Measurements from ENCODE around the gene REC8.

Gene REC8

GRCh38 chr14:24160499-24160849 is 11.4 kb upstream of the REC8 start:
- DNase-seq = no peak

- DNase-seq = peak; percentile 97
Measured at GRCh38 chr14:24160850-24161804, 10.8 kb upstream of the REC8 start, which contains the start of gene IRF9. Gene IRF9, plus strand, starts transcription at chr14:24161265. Its CDS starts 880 bp downstream, at chr14:24162145.

DNA sequence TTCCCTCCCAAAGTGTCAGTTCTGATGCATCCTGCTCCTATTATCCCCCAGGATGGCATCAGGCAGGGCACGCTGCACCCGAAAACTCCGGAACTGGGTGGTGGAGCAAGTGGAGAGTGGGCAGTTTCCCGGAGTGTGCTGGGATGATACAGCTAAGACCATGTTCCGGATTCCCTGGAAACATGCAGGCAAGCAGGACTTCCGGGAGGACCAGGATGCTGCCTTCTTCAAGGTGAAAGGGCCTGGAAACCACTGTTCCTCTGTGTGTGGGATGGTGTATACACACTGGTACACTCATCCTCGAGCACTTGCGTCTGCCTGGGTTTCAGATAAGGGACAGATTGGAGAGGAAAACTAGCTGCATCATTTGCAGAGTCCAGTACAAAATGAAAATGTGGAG is 9.8 kb upstream of the REC8 start:
- no peak for DNase-seq

DNA sequence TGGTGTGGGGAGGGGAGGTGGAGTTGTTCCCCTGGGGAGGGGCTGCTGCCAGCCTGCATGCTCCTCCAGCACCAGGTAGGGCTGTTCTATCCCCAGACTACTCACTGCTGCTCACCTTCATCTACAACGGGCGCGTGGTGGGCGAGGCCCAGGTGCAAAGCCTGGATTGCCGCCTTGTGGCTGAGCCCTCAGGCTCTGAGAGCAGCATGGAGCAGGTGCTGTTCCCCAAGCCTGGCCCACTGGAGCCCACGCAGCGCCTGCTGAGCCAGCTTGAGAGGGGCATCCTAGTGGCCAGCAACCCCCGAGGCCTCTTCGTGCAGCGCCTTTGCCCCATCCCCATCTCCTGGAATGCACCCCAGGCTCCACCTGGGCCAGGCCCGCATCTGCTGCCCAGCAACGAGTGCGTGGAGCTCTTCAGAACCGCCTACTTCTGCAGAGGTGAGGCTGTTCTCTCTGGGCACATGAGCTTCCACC is 7.3 kb upstream of the REC8 start:
- DNase-seq = no peak

DNA sequence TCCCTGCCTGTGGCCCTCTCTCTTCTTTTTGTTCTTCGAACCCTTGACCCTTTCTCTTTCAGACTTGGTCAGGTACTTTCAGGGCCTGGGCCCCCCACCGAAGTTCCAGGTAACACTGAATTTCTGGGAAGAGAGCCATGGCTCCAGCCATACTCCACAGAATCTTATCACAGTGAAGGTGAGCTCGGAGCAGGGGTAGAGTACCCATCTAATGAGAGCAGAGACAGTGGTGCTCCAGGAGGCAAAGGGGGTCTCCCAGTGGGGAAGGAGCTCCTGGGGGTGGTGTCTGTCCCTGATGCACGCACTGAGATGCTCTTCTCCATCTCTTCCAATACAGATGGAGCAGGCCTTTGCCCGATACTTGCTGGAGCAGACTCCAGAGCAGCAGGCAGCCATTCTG is 6.1 kb upstream of the REC8 start:
- DNase-seq = no peak

DNA sequence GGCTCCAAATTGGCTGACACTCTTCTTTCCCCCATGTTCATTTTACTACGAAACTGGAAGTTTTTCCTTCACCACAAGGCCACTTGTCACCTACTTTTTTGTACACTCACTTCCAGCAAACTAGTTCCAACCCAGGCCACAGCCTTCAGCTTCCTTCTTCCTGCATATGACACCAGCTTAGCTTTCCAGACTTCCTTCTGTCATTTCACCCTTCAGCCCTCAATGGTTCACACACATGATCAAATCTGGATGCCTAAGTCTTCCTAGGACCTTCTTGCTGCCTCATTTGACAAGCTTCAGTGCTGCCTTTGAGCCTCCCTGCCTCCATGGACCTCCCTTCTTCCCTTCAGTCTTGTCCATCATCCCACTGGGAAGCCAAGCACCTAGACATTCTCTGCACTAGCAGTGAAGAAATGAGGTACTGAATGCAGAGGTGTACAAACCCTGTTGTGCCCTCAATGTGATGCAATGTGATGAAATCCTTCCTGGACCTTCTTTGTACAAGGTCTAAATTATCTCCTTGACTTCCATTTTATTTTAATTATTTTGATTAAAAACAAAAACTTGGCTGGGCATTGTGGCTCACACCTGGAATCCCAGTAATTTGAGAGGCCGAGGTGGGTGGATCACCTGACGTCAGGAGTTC is 4.3 kb upstream of the REC8 start:
- DNase-seq = no peak

DNA sequence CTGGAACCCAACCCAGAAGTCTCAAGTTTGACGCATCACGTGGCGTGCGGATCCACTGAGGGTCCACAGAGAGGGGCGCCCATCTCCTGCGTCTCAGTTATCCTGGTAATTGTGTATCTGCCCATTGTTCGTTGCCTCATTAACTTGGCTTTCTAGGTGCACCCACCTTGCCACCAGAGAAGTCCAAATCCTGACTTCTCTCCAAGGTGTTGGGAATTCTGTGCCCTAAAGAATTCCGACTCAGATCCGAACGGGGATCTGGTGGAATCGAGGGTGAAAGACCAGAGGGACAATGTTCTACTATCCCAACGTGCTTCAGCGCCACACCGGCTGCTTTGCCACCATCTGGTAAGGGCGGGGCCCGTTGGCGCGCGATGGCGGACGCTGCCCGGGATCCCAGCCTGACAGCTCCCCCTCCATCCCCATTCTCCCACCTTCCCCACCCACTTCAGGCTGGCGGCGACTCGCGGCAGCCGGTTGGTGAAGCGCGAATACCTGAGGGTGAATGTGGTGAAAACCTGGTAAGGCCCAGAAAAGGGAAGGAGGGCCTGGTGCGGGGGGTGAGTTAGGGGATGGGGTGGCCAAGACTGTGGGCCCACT is 481 bp downstream of the REC8 start:
- no peak for DNase-seq

DNA sequence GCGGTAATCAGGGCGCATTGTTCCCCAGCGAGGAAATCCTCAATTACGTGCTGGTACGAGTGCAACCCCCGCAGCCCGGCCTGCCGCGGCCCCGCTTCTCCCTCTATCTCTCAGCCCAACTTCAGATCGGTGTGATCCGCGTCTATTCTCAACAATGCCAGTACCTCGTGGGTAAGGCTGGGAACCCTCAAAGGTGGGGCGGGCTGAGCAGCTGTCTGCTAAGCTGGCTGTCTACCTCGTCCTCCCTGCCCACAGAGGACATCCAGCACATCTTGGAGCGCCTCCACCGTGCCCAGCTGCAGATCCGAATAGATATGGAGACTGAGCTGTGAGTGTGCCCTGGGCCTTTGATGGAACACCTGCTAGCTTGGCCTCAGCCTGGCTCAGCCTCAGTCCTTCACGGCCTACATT is 996 bp downstream of the REC8 start:
- no peak for DNase-seq

- DNase-seq = no peak
Measured at GRCh38 chr14:24176599-24176998, 4.7 kb downstream of the REC8 start.

- no peak for DNase-seq
Measured at GRCh38 chr14:24177041-24177825, 5.4 kb downstream of the REC8 start.

DNA sequence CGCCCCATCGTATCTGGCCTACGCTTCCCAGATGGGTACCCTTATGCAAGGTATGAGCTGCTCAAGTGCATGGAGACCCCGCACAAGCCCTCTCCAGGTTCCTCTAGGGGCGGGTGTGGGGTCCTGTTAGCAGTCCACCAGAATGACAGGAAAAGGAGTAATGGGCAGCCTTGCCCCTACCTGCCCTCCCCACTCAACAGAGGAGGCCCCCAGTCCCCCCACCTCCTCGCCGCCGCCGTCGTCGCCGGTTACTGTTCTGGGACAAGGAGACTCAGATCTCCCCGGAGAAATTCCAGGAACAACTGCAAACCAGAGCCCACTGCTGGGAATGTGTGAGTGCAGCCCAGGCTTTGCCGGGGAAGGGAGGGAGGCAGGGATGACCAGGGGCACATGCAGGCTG is 6.0 kb downstream of the REC8 start:
- no peak for DNase-seq

DNA sequence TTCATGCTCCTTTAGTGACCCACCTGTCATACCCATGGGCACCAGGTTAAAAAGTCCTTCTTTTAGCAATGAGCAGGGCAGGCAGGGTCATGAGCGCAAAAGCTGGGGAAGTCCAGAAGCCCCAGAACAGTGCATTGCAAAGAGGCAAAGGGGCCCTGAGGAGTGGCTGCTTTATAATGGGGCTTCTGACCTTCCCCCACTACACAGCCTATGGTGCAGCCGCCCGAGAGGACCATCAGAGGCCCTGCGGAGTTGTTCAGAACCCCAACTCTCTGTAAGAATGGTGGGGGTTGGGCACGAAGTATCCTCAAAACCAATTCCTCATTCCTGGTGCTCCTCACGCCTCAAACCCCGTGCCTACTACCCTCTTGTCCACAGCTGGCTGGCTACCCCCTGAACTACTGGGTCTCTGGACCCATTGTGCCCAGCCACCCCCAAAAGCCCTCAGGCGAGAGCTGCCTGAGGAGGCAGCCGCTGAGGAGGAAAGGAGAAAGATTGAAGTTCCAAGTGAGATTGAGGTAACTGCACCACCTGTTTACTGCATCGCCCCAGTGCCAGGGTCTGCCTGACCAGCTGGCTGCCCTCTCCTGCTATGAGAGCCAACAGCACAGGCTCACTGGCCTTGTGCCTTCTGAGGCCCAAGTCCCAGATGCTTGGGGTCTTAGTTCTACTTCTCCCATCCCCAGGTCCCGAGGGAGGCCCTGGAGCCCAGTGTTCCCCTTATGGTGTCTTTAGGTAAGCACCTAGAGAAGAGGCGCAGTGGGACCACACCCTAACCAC is 6.7 kb downstream of the REC8 start:
- no peak for DNase-seq

DNA sequence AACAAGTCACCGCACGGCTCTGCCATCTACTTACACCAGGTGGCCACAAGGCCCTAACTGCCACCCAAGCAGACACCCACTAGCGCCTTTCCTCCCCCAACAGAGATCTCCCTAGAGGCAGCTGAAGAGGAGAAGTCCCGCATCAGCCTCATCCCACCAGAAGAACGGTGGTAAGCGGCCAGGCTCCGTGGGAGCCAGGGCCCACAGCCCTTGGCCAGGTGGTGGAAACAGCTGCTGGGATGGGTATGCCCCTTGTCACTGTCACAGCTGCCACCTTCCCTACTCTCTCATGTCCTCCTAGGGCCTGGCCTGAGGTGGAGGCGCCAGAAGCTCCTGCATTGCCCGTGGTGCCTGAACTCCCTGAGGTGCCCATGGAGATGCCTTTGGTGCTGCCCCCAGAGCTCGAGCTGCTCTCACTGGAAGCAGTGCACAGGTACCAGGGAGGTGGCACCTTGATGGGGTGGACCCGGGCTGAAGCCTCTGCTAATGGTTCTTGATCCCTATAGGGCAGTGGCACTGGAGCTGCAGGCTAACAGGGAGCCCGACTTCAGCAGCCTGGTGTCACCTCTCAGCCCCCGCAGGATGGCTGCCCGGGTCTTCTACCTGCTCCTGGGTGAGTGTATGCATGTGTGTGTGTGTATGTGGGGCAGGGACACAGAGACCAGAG is 7.5 kb downstream of the REC8 start:
- no peak for DNase-seq

DNA sequence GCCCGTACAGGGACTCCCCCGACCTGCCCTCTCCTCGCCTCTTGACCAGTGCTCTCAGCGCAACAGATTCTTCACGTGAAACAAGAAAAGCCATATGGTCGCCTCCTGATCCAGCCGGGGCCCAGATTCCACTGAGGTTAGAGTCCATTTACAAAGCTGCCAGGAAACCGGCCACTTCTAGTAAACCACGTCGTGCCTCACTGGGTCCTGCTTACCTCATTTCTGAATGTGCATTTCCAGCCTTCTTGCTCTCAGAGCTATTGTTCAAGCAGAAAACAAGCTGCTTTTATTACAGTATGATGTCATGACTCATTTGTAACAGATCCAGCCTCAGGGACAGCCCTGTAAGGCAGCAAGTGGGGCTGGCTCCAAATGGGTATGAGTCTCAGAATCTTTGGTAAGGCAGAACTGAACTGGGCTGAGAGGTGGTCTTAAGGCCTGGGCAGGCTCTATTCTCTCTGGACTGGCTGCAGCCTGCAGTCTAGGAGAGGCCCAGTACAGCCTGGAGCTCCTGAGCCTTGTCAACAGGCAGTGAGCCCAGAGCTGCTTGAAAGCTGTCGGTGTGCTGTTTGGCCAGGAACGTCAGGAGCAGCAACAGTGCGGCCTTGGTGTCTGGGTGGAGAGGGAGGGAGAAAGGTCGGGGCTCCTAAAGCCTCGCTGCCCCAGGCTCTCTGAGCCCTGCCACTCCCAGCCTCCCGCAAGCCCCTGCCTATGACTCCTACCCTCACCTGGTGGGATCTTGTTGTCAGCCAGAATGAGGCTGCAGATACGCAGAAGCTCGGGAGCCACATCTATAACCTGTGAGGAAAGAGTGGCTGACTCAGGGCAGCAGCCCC is 8.3 kb downstream of the REC8 start:
- no peak for DNase-seq

DNA sequence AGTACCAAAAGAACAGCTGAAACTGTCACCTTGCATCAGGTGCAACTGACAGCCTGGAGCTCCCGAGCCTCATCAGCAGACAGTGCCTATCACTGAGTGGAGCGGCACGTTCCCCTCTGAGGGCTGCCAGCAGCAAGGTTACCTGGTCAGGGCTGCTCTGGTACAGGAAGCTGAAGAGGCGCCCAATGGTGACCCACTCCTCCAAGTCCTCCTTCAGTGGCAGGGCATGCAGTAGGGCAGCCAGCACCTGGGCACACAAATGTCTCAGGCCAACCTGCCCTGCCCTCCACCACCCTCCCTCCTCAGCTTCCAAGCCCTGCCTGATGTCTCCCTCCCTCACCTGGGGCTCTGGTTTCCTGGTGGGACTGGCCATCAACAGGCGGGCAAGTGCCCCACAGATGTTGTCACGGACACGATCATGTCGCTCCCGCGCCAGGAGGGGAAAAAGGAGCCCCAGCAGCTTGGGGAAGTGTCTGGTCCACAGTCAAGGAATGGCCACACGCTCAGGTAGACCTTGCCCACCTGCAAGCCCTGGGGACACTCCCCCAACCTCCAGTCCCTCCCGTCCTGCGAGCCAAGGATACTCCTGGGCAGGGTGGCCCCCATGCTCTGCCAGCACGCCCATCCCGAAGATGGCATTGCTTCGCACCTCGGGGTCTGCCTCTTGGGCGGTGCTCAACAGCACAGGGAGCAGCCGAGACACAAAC is 9.6 kb downstream of the REC8 start:
- DNase-seq = no peak

DNA sequence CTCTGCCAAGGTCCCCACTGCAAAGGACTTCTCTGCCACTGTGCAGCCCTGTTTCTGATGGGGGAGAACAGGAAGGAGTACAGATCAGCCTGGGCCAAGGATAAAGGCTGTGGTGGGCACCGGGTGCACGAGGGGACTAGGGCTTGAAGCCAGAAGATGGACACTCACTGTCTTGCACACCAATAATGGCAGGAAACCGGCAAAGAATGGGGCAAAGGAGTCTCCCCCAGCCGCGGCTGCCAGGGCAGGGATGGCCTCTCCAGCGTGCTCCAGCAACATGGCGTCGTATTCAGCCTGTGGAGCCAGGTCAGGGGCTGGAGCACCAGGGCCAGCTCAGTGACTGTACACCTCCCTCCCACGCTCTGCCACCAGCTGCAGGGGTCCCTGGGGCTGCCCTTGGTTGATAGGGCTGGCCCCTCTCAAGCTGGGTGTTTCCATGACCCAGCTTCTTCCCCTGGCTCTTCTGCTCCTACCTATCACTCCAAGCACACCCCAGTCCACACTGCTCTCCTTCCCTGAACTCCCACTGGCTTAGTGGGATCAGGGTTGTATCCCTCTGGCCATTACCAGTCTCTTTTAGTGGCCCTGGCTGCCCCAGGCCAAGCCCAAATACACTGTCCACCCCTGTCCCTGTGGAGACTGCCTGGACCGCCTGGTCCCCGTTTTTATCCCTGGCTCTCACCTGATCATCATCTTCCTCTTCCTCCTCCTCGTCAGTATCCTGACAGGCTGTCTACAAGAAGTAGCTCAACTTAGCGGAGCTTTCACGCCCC is 10.4 kb downstream of the REC8 start:
- no peak for DNase-seq

DNA sequence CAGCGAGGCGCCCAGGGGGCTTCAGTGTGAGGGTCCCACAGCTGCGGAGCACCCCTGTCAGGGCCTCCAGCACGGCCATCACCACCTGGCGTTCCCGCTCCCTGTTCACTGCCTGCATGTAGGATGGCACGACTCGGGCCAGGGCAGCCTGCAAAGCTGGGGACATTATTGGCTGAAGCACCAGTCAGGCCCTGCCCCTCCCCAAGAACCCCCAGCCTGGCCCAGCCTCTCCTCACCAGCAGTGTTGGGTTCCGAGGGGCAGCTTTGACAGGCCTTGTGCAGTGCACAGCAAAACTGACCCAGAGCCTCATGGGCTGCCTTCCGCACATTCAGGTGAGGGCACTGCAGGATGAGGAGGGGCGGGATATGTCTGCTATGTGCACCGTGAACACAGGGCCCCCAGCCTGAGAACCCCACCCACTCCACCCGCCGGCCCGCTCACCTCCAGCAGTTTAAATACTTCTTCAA is 11.2 kb downstream of the REC8 start:
- DNase-seq = no peak

DNA sequence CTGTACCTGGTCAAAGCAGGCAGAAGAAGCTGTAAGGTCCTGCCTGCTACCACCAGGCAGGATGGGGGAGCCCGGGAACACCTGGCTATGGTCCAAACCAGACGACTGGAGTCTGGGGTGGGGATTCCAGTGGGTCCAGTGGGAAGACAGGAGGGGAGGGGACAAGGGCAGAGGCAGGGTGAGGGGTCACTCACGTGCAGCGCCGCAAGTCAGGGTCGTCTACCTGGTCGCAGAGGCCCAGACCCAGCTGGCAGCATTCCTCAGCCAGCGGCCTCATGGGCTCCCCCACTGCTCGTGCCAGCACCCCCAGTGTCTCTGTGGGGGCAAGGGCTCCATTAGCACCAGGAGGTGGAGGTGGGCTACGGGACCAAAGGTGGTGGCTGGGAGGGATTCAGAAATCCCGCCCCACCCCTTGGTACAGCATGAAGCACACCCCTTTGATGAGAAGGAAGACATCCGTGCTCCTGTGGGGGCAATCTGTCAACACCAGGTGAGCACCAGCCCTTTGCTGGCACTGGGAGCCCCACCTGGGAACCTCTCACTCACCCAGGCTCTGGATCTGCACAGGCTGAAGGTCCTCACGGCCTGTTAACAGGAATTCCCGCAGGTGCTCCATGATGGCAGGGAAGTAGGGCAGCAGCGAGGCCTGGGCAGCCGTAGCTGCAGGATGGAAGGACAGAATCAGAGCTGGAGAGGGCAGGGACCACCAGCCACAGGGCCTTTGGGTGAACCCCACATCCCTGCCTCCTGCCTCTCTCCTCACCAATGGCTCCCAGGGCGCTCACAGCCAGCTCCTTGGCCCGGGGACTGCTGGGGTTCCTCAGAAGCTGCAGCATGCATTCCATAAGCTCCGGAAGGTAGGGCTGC is 12.5 kb downstream of the REC8 start:
- no peak for DNase-seq

Data from activated gamma-delta T cell treated with Interleukin-2 at 50 U/mL for 16 hours (primary cell).